H1 (cell line): ENCODE measurements around the gene SCG5. TPM values are rescaled to one million over a fixed set of nuclear protein-coding genes. Genes with fewer than 3 reads are reported as not detected.

Source experiments
- ASH2L ChIP-seq: fragments of 200-600, 300-600 bp; sonication (generic); IDR thresholded peaks from one replicate; pipeline ENCODE4 v1.7.1; 2017; ENCODE audit warnings: low read length
- CEBPB ChIP-seq: IDR thresholded peaks from 2 replicates; pipeline ENCODE4 v1.6.1; 2012; ENCODE audit warnings: low read depth, low read length
- EGR1 ChIP-seq: IDR thresholded peaks from 2 replicates; pipeline ENCODE4 v1.6.1; 2011; ENCODE audit warnings: low read depth, low read length, borderline replicate concordance
- EZH2 ChIP-seq: fragments of 200-600 bp; sonication (generic); IDR thresholded peaks from 2 replicates; pipeline ENCODE4 v1.7.1; 2012; ENCODE audit warnings: low read depth, mild to moderate bottlenecking, moderate library complexity, low read length, inconsistent platforms; ENCODE audit not compliant: severe bottlenecking
- HDAC2 ChIP-seq, 2 experiments: fragments of 300-600 bp in 1 of 2; sonication (generic) in 1 of 2; IDR thresholded peaks; 2 replicates each; pipeline ENCODE4 v1.6.1; 2011 to 2012; ENCODE audit warnings: low read depth in 2 of 2, low read length in 2 of 2, mild to moderate bottlenecking in 2 of 2, moderate library complexity in 2 of 2, borderline replicate concordance in 1 of 2, inconsistent platforms in 1 of 2
- MAFK ChIP-seq: IDR thresholded peaks from 2 replicates; pipeline ENCODE4 v1.6.1; 2012; ENCODE audit warnings: low read depth, mild to moderate bottlenecking, improper control_type of control experiment, low read length
- NANOG ChIP-seq: IDR thresholded peaks from 2 replicates; pipeline ENCODE4 v1.6.1; 2011; ENCODE audit warnings: low read length, low read depth, mild to moderate bottlenecking, inconsistent platforms; ENCODE audit not compliant: insufficient read depth, poor library complexity, severe bottlenecking
- NRF1 ChIP-seq: IDR thresholded peaks from 2 replicates; pipeline ENCODE4 v1.6.1; 2011; ENCODE audit warnings: mild to moderate bottlenecking, low read depth, low read length, improper control_type of control experiment
- RAD21 ChIP-seq, 2 experiments: IDR thresholded peaks in 1 of 2; conservative IDR thresholded peaks in 1 of 2; 2 replicates each; pipeline ENCODE4 v1.6.1; 2011; ENCODE audit warnings: low read depth in 2 of 2, low read length in 2 of 2, improper control_type of control experiment in 1 of 2, inconsistent platforms in 1 of 2, mild to moderate bottlenecking in 1 of 2, moderate library complexity in 1 of 2
- RFX5 ChIP-seq: IDR thresholded peaks from 2 replicates; pipeline ENCODE4 v1.6.1; 2011; ENCODE audit warnings: low read depth, low read length, improper control_type of control experiment, borderline replicate concordance
- RXRA ChIP-seq: IDR thresholded peaks from 2 replicates; pipeline ENCODE4 v1.6.1; 2011; ENCODE audit warnings: low read depth, mild to moderate bottlenecking, low read length, moderate library complexity; ENCODE audit not compliant: insufficient read depth
- SIX5 ChIP-seq: IDR thresholded peaks from 2 replicates; pipeline ENCODE4 v1.6.1; 2011; ENCODE audit warnings: mild to moderate bottlenecking, low read depth, low read length
- YY1 ChIP-seq: IDR thresholded peaks from 2 replicates; pipeline ENCODE4 v1.6.1; 2011; ENCODE audit warnings: low read depth, mild to moderate bottlenecking, low read length
- ZNF274 ChIP-seq: IDR thresholded peaks from 2 replicates; pipeline ENCODE4 v1.7.0; 2012; ENCODE audit warnings: low read length, borderline replicate concordance; ENCODE audit errors: extremely low read depth
- polyA plus RNA-seq, 7 experiments: library from polyadenylated mRNA; depleted of rRNA in 3 of 7; stranded (reverse) in 5 of 7; unstranded in 2 of 7; fragments of >200 nt in 5 of 7; fragments of 200-250 nt in 2 of 7; gene quantifications; 1 replicate in 5 of 7; 2 replicates in 1 of 7; 4 replicates in 1 of 7; pipeline versions ENCODE4 v1.2.1 to v1.2.3, GENCODE V29; 2011 to 2013; ENCODE audit warnings: missing spikeins in 2 of 7, mixed read lengths in 2 of 7
- total RNA-seq: library from RNA; stranded (reverse); fragmentation: NEBNext Ultra II Directional; extraction: Animal tissue kit (Norgen Biotek cat#: 25700); gene quantifications from 2 replicates; pipeline ENCODE4 v1.2.1, GENCODE V29; 2021
- TF ChIP-seq, protein P1 (sequence below): IDR thresholded peaks from 2 replicates; pipeline ENCODE4 v1.6.1; 2012; ENCODE audit warnings: inconsistent platforms

The SCG5 gene
- total and polyA plus RNA-seq, 2 of the 8 experiments (the other 6 are each of a cell fraction or from before 2014, with no cell fraction given), result 18.7 to 19.9 TPM

DNA sequence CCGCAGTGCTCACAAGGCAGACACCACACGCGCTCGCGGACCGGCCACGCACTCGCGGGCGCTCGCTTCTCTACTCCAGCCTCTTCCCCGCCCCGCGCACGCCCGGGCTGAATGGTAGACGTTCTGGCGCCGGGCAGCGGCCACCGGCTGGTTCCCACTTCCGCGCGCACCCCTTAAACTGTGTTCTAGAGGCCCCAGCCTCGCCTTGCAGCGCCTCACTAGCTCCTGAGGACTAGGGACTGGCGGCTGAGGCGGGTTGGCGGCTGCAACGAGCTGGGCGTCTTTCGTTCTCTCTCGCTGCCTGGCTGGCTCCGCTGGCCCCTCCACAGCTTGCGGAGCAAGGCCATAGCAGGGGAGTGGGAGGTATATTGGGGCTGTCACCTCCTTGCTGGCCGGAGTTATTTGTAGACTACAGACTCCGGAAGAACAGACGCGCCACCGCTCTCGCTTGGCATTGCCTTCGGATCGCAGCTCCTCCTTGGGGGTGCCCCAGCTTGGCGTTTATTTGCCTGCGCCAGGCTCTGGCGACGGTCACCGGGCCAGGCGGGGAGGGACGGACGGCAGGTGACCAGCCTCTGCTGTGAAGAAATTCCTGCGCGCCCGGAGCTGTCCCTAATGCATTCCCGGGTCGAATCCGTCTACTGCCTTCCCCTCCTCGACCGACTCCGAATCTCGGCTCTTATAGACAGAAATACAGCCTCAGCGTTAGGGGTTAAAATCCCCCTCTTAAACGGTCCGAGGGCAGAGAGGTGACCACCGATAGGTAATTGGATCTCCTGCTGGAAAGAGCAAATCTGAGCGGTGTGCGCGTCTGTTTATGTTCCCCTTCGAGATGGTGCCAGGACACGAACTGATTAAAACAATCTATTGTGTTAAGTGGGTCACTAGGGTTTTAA lies 77.6 kb downstream of the SCG5 start (continued):
- TF ChIP-seq MAFK, result no peak
- TF ChIP-seq, protein P1, sequence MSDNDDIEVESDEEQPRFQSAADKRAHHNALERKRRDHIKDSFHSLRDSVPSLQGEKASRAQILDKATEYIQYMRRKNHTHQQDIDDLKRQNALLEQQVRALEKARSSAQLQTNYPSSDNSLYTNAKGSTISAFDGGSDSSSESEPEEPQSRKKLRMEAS, result no peak
- TF ChIP-seq ASH2L, result peak; percentile 39
- no peak for TF ChIP-seq NRF1
- TF ChIP-seq SIX5, result no peak
- TF ChIP-seq EGR1, result no peak
- TF ChIP-seq NANOG, result no peak
- no peak for TF ChIP-seq YY1
- no peak for TF ChIP-seq RAD21 (IDR thresholded peaks at IDR 0.05 in 1 of 2, conservative IDR thresholded peaks at IDR 0.05 in 1 of 2; ENCODE audit: low read depth in 2 of 2, low read length in 2 of 2)
- TF ChIP-seq RXRA, result no peak
- no peak for TF ChIP-seq HDAC2 (IDR thresholded peaks at IDR 0.05; ENCODE audit: borderline replicate concordance in 1 of 2, low read depth in 2 of 2, low read length in 2 of 2)
- no peak for TF ChIP-seq RFX5
- TF ChIP-seq EZH2, result peak; percentile 96
- TF ChIP-seq CEBPB, result no peak
- TF ChIP-seq ZNF274, result no peak
